Spleen (tissue), 7 donors: Measurements from ENCODE around the gene ZNF135.

ENCODE experiments used
- CTCF ChIP-seq, 11 experiments: fragments of 200-600 bp in 7 of 11; fragments of 450-650 bp in 4 of 11; sonication (generic) in 4 of 11; IDR thresholded peaks in 8 of 11; conservative IDR thresholded peaks in 3 of 11; 1 replicate in 7 of 11; 2 replicates in 4 of 11; pipeline versions ENCODE4 v1.4.0 to v1.8.0; 2016 to 2021; ENCODE audit warnings: antibody characterized with exemption in 11 of 11, inconsistent platforms in 4 of 11, mild to moderate bottlenecking in 1 of 11
- POLR2AphosphoS5 ChIP-seq, 3 donors: sonication (generic); formaldehyde crosslinking; IDR thresholded peaks; one replicate each; pipeline ENCODE4 v1.5.1; 2017; ENCODE audit warnings: antibody characterized with exemption in 3 of 3
- donor health status: DM: no; HTN: no; CAD: no; lungs with moderate emphysema.
- donor health status: DM: no; HTN: no; CAD: no.
- donor health status: DM: no; HTN: no; CAD: no.

- no peak for TF ChIP-seq CTCF (IDR thresholded peaks at IDR 0.05 in 8 of 11, conservative IDR thresholded peaks at IDR 0.05 in 3 of 11)
- no peak for TF ChIP-seq POLR2AphosphoS5 (IDR thresholded peaks at IDR 0.05)
These were observed 36.2 kb downstream of the ZNF135 start for GRCh38 chr19:58095328-58095727.
